Left hindlimb (tissue), 1 donor: ENCODE data around the gene IER5L.
"Not testable (repeated sequence)": the region's sequence is repeated elsewhere in the genome, so short reads cannot be mapped to it uniquely, and the experiment has no call there.

Experiments used
- DNase-seq: peaks from one replicate; pipeline ENCODE4 v3.0.0-alpha.2; 2018

Gene IER5L

GRCh38 chr9:129202613-129203555 is 24.8 kb upstream of the IER5L start:
- DNase-seq = peak; percentile 89

- DNase-seq = no peak
Measured at GRCh38 chr9:129201866-129202265, 23.8 kb upstream of the IER5L start.

GRCh38 chr9:129201289-129201688 is 23.2 kb upstream of the IER5L start:
- DNase-seq = no peak

DNA sequence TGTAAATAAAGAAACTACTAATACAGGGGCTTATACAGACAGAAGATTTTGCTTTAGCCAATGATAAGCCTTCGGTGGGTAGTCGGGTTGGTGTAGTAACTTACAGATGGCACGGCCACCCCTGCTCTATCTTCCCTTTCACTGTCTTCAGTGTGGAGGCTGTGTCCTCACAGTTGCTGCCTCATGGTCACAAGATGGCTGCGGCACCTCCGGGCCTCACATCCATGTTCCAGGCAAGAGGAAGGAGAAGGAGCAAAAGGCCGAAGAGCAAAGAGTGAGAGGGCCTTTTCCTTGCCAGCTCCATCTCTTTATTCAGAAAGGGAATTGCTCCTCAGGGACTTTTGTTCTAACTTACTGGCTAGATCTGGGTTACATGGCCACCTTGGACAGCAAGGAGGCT is 22.2 kb upstream of the IER5L start:
- DNase-seq = no peak

DNA sequence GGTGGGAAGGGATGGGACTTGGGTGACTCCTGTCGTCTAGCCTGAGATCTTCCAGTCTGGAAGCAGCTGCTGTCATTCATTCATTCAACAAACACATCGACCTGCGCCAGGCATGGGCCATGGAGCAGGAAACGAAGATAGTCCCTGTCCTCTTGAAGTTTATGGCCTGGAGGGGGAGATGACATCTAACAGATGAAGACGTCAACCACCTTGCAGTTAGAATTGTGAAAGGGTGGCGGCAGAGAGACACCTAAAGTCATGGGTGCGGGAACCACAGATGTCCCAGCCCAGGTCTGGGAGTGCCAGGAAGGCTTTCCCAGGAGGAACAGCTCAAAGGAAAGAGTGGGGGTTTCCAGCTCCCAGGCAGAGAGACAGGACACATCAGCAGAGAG is 21.0 kb upstream of the IER5L start:
- DNase-seq = no peak

DNA sequence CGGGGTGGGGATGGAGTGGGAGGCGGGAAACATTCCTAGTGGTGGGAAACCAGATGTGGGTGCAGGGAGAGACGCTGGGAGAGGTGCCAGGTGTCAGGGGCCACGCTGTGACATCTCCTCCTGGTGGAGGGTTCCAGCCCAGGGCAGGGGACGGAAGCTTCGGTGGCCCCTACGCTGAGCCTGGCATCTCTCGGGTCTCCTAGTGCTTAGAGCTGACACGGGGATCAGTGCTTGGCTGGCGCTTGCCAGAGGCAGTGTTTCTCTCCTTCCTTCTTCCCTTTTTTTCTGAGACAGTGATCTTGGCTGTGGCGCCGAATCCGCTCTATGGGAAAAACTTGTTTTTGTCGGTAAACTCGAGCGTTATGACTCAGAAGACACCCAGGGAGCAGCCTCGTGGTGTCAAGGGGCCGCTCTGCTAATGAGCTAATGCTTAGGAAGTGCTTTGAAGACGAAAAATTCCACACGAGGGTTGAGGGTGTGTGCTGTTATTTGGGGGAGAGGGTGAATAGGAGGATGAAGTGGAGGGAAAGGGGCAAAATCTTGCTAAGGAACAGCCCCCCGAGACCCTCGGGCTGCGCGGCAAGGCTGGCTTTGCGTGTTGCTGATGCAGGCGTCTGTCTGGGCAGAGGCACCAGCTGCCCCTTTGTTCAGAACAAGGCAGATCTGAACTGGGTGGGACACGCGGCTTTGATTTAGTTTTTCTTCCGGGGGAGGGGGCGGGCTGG is 20.4 kb upstream of the IER5L start:
- DNase-seq = peak; percentile 65

DNA sequence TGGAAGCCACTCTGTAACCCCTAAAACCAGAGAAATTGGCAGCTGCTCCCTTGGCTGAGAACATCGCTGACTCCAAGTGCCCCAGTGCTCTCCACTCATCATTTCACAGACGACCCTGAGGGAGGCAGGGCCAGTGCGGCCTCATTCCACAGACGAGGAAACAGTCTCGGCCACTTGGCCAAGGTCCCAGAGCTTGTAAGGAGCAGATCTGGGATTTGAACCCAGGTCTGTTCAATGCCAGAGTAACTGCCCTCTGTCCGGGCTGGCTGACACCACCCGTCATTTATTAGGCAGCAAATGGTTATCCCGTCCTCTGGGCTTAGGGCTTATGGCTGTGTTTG is 19.9 kb upstream of the IER5L start:
- DNase-seq = no peak

- DNase-seq = not testable (repeated sequence)
Measured at GRCh38 chr9:129197045-129197444, 19.0 kb upstream of the IER5L start.

DNA sequence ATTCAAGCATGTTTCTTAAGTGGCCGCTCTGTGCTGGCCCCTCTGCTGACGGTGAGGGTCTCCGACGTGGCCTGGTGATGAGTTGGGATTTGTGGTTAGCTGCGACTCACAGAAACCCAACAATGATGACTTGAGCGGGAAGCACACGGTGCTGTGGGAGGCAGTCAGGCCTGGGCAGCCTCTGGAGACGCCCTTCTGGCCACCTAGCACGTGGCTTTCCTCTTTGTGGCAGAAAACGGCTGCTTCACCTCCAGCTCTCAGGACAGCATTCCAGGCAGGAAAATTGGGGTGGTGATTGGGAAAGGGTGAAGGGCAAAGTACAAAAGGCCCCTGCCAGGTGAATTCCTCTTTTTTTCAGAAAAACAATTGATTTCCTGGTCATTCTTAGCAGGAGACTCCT is 17.5 kb upstream of the IER5L start:
- DNase-seq = no peak

DNA sequence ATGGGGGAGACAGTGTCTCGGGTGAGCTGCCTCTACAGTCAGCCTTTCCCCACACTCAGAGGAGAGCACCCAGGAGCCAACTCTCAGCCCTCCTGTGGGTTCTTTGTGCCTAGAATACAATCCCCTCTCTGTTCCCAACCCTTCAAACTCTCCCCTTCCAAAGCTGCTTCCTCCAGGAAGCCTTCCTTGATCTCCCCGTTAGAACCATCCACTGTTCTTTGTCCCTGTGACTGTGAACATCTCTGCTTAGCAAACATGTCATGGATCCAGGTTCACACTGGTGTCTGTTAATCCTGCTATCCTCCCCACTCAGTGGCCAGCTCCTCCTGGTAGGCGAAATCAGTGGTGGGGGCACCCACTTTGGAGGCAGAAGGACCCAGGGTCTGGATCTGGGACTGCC is 16.2 kb upstream of the IER5L start:
- no peak for DNase-seq

GRCh38 chr9:129193655-129194054 is 15.6 kb upstream of the IER5L start:
- no peak for DNase-seq

GRCh38 chr9:129191234-129191633 is 13.2 kb upstream of the IER5L start:
- no peak for DNase-seq

DNA sequence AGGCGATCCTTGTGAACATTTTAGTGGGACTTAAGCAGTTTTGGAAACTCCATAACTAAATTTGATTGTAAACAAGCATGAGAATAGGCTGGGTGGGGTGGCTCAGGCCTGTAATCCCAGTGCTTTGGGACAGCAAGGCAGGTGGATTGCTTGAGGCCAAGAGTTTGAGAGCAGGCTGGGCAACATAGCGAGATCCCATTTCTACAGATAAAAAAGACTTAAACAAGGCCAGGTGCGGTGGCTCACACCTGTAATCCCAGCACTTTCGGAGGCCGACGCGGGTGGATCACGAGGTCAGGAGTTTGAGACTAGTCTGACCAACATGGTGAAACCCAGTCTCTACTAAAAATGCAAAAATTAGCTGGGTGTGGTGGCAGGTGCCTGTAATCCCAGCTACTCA is 11.9 kb upstream of the IER5L start:
- DNase-seq = not testable (repeated sequence)

DNA sequence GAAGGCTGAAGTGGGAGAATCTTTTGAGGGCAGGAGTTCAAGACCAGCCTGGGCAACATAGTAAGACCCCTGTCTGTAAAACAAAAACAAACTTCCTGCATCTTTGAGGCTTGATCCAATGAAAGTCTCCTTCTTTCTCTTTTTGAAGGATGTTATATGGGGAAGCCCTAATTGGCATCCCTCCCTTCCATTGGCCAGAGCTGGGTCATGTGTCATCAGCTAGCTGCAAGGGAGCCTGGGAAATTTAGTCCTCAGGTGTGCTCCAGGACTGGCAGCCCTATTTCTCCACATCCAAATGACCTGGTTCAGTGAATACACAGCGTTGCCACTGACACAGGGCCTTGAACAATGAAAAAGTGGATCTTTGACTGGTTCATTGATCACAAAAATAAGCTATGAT is 9.0 kb upstream of the IER5L start:
- DNase-seq = no peak

DNA sequence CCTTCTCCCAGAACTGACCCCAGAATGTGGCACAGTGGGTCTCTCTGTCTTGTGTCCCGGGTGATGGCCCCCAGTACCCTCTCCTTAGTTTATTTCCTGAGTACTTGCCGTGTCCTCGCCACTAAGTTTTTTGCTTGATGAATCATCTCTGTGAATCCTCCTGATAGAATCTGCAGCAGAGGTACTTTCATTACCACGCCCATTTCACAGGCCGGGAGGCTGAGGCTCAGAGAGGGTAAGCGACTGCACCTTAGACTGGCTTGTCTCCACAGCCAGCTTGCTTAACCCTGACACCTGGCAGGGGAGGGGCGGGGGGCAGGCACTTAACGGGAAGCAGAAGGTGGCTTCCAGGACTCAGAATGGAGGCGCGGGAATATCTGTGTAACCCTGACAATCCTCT is 7.9 kb upstream of the IER5L start:
- no peak for DNase-seq

GRCh38 chr9:129185402-129185801 is 7.3 kb upstream of the IER5L start:
- DNase-seq = no peak

DNA sequence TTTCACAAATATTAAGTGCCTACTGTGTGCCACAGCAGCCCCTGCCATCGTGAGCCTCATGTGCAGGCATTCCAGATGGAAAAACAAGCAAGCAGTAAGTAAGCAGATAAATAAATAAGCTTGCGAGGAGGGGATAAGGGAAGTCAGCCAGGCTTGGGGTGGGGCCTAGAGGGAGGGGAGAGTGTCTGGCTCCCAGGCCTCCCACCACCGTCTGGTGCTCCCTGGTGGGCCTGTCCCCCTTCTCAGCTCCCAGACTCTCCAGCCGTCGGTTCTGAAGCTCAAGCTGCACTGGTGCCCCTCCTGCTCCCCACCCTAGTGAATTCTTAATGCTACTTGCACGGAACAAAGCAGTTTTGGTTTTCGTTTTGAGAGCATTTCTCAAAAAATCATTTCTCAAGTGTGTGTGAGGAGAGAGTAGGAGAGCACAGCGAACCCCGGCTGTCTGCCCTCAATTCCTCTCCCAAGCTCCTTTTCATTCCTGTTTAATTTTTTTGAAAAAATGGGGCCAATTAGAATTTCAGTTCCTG is 6.6 kb upstream of the IER5L start:
- no peak for DNase-seq

DNA sequence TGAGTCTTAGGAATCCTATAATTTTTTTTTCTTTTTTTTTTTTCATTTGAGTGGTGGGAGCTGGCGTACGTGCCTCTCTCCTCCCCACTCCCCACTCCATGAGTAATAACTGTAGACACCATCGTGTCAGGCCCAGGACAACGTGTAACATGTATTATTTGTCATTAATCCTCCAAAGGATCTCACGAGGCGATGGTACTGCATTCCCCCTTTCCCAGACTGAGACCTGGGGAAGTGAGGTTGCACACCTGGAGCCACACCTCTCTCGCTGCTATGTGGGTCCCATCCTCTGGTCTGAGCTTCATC is 6.1 kb upstream of the IER5L start:
- no peak for DNase-seq

DNA sequence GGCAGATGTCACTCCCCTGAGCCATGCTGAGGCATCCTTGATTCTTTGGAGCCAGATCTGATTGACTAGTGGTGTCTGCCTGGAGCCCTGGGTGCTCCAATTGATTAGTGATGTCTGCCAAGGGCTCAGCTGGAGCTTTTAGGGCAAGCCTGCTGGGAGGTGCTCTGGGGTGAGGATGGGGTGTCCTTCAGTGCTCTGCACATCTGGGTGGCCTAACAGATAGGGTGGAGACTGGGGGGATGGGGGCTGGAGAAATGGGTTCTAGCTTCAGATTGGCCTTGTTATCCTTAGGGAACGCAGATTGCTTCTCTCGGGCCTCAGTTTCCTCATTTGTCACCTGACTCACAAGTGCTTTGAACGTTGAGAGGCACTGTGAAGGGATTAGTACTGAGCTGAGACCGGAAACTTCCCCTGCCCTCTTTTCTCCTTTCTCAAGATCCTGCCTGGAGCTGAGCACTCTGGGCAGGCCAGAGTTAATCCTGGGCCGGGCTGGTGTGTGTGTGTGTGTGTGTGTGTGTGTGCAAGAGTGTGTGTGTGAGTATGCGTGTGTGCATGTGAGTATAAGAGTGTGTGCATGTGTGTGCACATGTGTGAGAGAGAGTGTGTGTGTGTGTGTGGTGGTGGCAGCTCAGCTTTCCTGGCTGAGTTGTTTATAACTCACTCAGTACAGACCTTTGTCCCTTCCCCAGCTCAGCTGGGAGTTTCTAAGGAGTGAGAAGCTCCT is 5.6 kb upstream of the IER5L start:
- no peak for DNase-seq

DNA sequence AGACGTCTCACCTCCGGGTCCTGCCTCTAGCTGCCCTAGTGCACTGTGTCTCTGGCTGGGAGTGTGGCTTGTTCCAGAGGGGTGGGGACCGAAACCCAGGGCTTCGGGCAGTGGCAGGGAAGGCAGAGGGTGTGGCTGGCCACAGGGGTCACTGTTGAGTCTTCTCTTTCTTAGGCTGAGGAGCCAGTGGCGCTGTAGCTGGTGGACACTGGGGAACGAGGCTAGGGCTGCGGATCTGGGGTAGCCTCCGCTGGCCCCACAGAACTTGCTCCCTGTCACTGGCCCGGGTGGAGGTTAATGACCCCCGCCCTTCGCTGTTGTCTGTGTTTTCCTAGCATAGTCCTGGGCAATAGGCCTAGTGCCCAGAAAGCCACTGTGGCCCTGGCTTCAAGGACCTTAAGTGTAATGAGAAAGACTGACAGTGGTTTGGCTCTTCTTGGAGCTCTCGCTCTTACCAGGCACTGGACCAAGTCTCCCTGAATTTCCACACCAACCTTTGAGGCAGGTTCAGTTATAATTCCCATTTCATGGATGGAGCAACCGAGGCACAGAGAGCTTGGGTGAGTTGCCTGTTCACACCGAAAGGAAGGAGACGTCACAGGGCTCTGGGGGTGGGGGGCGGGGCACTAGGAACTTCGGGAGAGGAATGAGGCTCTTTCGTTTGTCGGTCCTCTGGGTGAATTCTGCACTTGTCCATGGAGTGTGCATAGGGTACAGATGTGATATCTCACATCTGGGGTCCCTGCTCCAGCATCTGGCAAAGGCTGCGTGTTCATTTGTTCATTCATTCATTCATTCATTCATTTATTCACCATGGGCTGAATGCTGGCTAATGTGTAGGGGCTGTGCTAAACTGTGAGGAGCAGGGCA is 4.8 kb upstream of the IER5L start:
- no peak for DNase-seq

DNA sequence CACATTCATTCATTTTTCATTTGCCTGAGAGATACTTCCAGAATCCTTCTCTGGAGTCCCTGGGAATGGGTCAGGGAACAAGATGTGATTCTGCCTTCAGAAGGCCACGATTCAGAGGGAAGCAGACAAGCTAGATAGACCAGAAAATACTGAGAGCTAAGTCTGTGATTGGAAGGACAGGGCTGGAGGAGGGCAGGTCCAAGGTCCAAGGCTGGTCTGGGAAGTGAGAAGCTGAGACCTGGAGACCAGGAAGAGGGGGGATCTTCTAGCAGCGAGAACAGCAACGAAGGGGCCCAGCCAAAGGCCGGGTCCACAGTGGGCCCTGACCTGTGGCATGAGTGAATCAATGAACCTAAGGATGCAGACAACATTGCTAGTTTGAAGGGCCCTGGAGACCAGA is 4.1 kb upstream of the IER5L start:
- DNase-seq = no peak

DNA sequence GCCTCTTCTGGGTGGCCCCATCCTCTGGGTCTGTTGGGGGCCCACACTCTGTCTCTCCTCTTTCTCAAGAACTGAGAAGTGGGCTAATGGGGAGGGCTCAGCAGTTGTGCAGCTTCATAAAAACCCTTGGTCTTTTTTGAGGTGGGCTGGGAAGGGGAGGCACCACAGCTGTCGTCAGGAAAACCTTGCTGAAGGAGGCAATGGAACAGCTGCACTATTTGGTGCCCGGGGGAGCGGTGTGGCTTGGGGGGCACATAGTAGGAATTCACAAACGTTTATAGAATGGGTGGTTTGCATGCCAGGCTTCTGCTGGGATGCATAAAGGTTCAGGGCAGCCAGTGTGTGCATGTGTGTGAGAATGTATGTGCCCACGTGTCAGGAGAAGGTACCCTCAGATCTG is 3.2 kb upstream of the IER5L start:
- no peak for DNase-seq
